Small intestine (tissue), 7 donors: ENCODE results near the gene ABCC6. TPM values are rescaled to one million over a fixed set of nuclear protein-coding genes. Genes with fewer than 3 reads are reported as not detected.
"Not testable (repeated sequence)": the region's sequence is repeated elsewhere in the genome, so short reads cannot be mapped to it uniquely, and the experiment has no call there.

Source experiments
- DNase-seq, 2 donors: peaks; one replicate each; pipeline versions ENCODE4 v3.0.0 to v3.0.0-alpha.2; 2013
- FAIRE-seq: peaks from 2 replicates; lab custom pipeline; 2012; peaks lifted over from hg19 to GRCh38; lab: Jason Lieb, UNC
- H3K27ac ChIP-seq, 3 donors: one replicate each; pipeline ENCODE4 v1.5.1; 2013; ENCODE audit warnings: low read length in 2 of 3, mild to moderate bottlenecking in 2 of 3, control low read depth in 1 of 3, inconsistent platforms in 1 of 3, low read depth in 1 of 3, moderate library complexity in 1 of 3
- H3K27me3 ChIP-seq, 3 donors: one replicate each; pipeline ENCODE4 v1.6.1; 2013; ENCODE audit warnings: low read length in 3 of 3, inconsistent platforms in 1 of 3; ENCODE audit not compliant: control insufficient read depth in 3 of 3, insufficient read depth in 3 of 3
- H3K36me3 ChIP-seq, 3 donors: one replicate each; pipeline ENCODE4 v1.6.1; 2013; ENCODE audit warnings: low read length in 3 of 3, inconsistent platforms in 1 of 3, low read depth in 1 of 3, mild to moderate bottlenecking in 1 of 3, moderate library complexity in 1 of 3; ENCODE audit not compliant: control insufficient read depth in 3 of 3, insufficient read depth in 2 of 3
- H3K4me1 ChIP-seq, 3 donors: one replicate each; pipeline ENCODE4 v1.6.1; 2013; ENCODE audit warnings: low read length in 2 of 3, inconsistent platforms in 1 of 3, low read depth in 1 of 3, mild to moderate bottlenecking in 1 of 3, moderate library complexity in 1 of 3; ENCODE audit not compliant: control insufficient read depth in 3 of 3, insufficient read depth in 2 of 3
- H3K4me3 ChIP-seq, 3 donors: one replicate each; pipeline ENCODE4 v1.5.1; 2013; ENCODE audit warnings: low read length in 3 of 3, control low read depth in 1 of 3, inconsistent platforms in 1 of 3, low read depth in 1 of 3, mild to moderate bottlenecking in 1 of 3, moderate library complexity in 1 of 3
- H3K9me3 ChIP-seq, 2 donors: one replicate each; pipeline ENCODE4 v1.6.1; 2013; ENCODE audit warnings: low read depth in 1 of 2, low read length in 1 of 2; ENCODE audit not compliant: control insufficient read depth in 2 of 2, insufficient read depth in 1 of 2
- WGBS, 3 donors: extraction: QIAGEN DNeasy Blood & Tissue Kit; methylation state at CpG; one replicate each; pipeline ENCODE4 v1.1.7; 2013; 5-methylcytosine and 5-hydroxymethylcytosine counted together
- polyA plus RNA-seq, 4 donors: library from polyadenylated mRNA; stranded (reverse) in 3 of 4; unstranded in 1 of 4; fragments of 200-250 nt in 3 of 4; fragments of 120-200 nt in 1 of 4; gene quantifications; one replicate each; pipeline versions ENCODE4 v1.2.1 to v1.2.3, GENCODE V29; 2013
- donor health status: healthy with polysubstance abuse.
- donor health status: control.
- donor health status: control.
- donor health status: Bipolar disorder and iron deficiency.
- donor health status: healthy.

The ABCC6 gene
- polyA plus RNA-seq, 4 donors = 10.7 to 100 (median 57.8) TPM

- H3K27me3 ChIP-seq = no peaks in the 10 kb centered on the region
- peaks cover 2 to 74% (median 7%) of the 10 kb centered on the region in 3 donors for H3K36me3 ChIP-seq
- no peaks in the 10 kb centered on the region for H3K4me1 ChIP-seq
- peaks cover 0 to 39% of the 10 kb centered on the region in 2 donors for H3K9me3 ChIP-seq
- DNase-seq = no peak
- H3K4me3 ChIP-seq = no peak overlapping the region
- FAIRE-seq = no peak
- WGBS, 3 donors = 76 to 91% (median 86%) methylated on average over 5 of the region's 5 CpGs
- no peak overlapping the region for H3K27ac ChIP-seq
Measured at GRCh38 chr16:16161319-16161718, 62.0 kb downstream of the ABCC6 start.

- FAIRE-seq (no peak), DNase-seq (no peak)
- Histone ChIP-seq H3K4me3 (no peak overlapping the region), H3K4me1 (no peaks in the 10 kb centered on the region), H3K36me3 (peaks cover 2 to 66% (median 11%) of the 10 kb centered on the region in 3 donors), H3K27me3 (no peaks in the 10 kb centered on the region), H3K27ac (no peak overlapping the region), H3K9me3 (peaks cover 0 to 39% of the 10 kb centered on the region in 2 donors)
- 94 to 100% (median 98%) methylated on average over 1 to 3 of the region's 3 CpGs for WGBS, 3 donors
Measured at GRCh38 chr16:16159662-16160061, 63.6 kb downstream of the ABCC6 start.

DNA sequence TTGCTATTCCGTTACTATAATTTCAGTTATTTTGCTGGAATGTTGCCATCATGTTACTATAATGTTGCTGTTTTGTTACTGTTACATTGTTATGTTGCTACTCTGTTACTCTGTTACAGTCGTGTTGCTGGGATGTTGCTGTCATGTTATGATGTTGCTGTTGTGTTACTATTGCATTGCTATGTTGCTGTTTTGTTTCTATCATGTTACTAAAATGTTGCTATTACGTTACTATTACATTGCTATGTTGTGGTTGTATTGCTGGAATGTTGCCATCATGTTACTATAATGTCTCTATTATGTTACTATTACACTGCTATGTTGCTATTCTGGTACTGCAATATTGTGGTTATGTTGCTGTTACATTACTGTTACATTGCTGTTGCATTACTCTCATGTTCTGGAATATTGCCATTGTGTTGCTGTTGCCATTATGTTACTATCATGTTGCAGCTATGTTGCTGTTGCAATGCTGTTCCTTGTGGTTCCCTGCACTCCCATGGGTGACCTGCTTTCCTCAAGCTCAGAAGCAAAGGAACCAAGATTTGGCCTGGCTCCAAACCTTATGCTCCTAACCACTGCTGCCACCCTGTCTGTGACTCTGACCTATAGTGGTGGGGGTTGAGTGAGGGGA lies 64.4 kb downstream of the ABCC6 start:
- H3K36me3 ChIP-seq = peaks cover 2 to 69% (median 11%) of the 10 kb centered on the region in 3 donors
- FAIRE-seq = no peak
- no peaks in the 10 kb centered on the region for H3K27me3 ChIP-seq
- 83 to 93% (median 84%) methylated on average over 3 of the region's 3 CpGs for WGBS, 3 donors
- H3K4me1 ChIP-seq = no peaks in the 10 kb centered on the region
- no peak overlapping the region for H3K27ac ChIP-seq
- H3K9me3 ChIP-seq = peaks cover 0 to 39% of the 10 kb centered on the region in 2 donors
- peak in 1 of 2 donors; percentile 36 for DNase-seq
- no peak overlapping the region for H3K4me3 ChIP-seq

DNA sequence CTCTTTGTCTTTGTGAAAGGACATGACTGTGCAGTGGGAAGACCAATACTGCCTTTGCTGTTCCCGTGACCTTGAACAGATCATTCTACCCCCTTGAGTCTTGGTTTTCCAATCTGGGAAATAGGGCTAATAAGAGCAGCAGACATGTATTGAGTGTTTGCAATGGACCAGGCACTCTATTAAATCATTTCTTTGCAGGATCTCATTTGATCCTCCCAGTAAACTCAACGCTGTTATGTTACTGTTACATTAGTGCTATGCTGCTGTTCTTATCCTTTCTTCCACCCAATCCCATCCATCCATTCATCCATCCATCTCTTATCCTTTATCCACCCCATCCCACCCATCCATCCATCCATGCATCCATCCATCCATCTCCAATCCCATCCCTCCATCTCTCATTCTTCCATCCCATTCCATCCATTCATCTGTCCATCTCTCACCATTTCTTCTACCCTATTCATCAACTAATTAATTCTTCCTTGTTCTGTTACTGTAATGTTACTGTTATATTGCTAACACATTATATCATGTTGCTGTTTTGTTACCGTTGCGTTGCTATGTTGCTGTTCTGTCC lies 65.1 kb downstream of the ABCC6 start:
- DNase-seq (no peak), FAIRE-seq (no peak)
- H3K27me3 ChIP-seq = no peaks in the 10 kb centered on the region
- 94 to 99% (median 95%) methylated on average over 4 of the region's 4 CpGs for WGBS, 3 donors
- H3K4me1 ChIP-seq = no peaks in the 10 kb centered on the region
- H3K4me3 ChIP-seq = no peak overlapping the region
- peaks cover 0 to 39% of the 10 kb centered on the region in 2 donors for H3K9me3 ChIP-seq
- peaks cover 2 to 69% (median 11%) of the 10 kb centered on the region in 3 donors for H3K36me3 ChIP-seq
- H3K27ac ChIP-seq = no peak overlapping the region

DNA sequence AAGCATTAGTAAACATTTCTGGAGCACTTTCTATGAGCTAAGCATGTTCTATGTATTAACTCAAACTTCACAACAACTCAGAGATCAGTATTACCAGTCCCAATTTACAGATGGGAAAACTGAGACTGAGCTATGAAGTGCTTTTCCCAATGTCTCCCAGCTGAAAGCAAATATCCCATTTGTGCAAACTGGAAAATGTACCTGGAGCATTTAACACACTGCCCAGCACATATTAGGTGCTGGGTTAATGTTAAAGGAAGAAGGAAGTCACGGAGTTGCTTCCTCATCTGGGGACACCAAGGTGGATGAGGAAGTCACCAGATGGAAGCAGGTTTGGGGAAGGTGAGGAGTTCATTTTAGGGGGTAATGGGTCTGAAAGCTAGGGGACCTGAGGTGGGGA lies 66.1 kb downstream of the ABCC6 start:
- WGBS, 3 donors = 86 to 94% (median 86%) methylated on average over 1 of the region's 1 CpG

DNA sequence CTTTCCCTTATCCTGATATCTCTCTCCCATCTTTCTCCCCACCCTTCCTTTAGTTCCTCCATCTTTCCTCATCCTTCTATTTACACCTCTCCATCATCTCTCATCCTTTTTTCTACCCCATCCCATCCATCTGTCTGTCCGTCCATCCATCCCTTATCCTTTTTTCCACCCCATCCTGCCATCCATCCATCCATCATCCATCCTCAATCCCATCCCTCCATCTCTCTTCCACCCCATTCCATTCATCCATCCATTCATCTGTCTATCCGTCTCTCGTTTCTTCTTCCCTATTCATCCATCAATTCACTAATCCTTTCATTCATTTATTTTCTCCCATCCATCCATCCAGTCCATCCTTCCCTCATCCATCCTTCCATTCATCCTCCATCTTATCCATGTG lies 68.1 kb downstream of the ABCC6 start:
- H3K4me1 ChIP-seq = no peaks in the 10 kb centered on the region
- peaks cover 2 to 62% (median 11%) of the 10 kb centered on the region in 3 donors for H3K36me3 ChIP-seq
- no peaks in the 10 kb centered on the region for H3K27me3 ChIP-seq
- no peak overlapping the region for H3K27ac ChIP-seq
- peaks cover 0 to 25% of the 10 kb centered on the region in 2 donors for H3K9me3 ChIP-seq
- H3K4me3 ChIP-seq = no peak overlapping the region
- DNase-seq = no peak
- no peak for FAIRE-seq
- WGBS, 3 donors = 89 to 92% (median 92%) methylated on average over 3 of the region's 3 CpGs

More for the DNA sequence above, 66.1 kb downstream of the ABCC6 start:
- DNase-seq (no peak), FAIRE-seq (no peak)
- Histone ChIP-seq H3K9me3 (peaks cover 0 to 36% of the 10 kb centered on the region in 2 donors), H3K4me3 (no peak overlapping the region), H3K4me1 (no peaks in the 10 kb centered on the region), H3K36me3 (peaks cover 2 to 64% (median 11%) of the 10 kb centered on the region in 3 donors), H3K27me3 (no peaks in the 10 kb centered on the region), H3K27ac (no peak overlapping the region)

- no peak overlapping the region for H3K4me3 ChIP-seq
- no peaks in the 10 kb centered on the region for H3K27me3 ChIP-seq
- H3K27ac ChIP-seq = no peak overlapping the region
- peaks cover 0 to 16% of the 10 kb centered on the region in 2 donors for H3K9me3 ChIP-seq
- H3K36me3 ChIP-seq = peaks cover 0 to 62% (median 10%) of the 10 kb centered on the region in 3 donors
- DNase-seq (no peak), FAIRE-seq (no peak)
- WGBS, 3 donors = 87 to 88% (median 88%) methylated on average over 17 to 18 of the region's 18 CpGs
- peaks cover 0 to 2% (median 0%) of the 10 kb centered on the region in 3 donors for H3K4me1 ChIP-seq
Measured at GRCh38 chr16:16154281-16154951, 68.9 kb downstream of the ABCC6 start.

GRCh38 chr16:16153000-16153399 lies 70.3 kb downstream of the ABCC6 start:
- H3K9me3 ChIP-seq, H3K4me1 ChIP-seq, DNase-seq, H3K4me3 ChIP-seq, H3K27ac ChIP-seq, H3K27me3 ChIP-seq, FAIRE-seq: not testable (repeated sequence)
- 92 to 95% (median 92%) methylated on average over 12 of the region's 12 CpGs for WGBS, 3 donors
- H3K36me3 ChIP-seq = peaks cover 0 to 62% (median 9%) of the 10 kb centered on the region in 3 donors
